Amygdala (tissue), 56 donors: ENCODE results near the gene TNFRSF17.
"Not testable (repeated sequence)": the region's sequence is repeated elsewhere in the genome, so short reads cannot be mapped to it uniquely, and the experiment has no call there.

Experiments used
- DNase-seq, 56 donors: peaks; one replicate each; lab custom pipeline; 2025; lab: John Stamatoyannopoulos, UW

The TNFRSF17 gene

GRCh38 chr16:11968577-11968976, 3.6 kb downstream of the TNFRSF17 start:
- DNase-seq = no peak

DNA sequence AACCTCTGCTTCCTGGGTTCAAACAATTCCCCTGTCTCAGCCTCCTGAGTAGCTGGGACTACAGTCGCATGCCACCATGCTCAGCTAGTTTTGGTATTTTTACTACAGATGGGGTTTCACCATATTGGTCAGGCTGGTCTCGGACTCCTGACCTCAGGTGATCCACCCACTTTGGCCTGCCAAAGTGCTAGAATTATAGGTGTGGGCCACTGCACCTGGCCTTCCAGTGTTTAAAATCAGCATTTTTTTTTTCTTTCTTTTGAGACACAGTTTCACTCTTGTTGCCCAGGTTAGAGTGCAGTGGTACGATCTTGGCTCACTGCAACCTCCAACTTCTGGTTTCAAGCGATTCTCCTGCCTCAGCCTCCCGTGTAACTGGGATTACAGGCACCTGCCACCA, 5.3 kb downstream of the TNFRSF17 start:
- DNase-seq = not testable (repeated sequence)

DNA sequence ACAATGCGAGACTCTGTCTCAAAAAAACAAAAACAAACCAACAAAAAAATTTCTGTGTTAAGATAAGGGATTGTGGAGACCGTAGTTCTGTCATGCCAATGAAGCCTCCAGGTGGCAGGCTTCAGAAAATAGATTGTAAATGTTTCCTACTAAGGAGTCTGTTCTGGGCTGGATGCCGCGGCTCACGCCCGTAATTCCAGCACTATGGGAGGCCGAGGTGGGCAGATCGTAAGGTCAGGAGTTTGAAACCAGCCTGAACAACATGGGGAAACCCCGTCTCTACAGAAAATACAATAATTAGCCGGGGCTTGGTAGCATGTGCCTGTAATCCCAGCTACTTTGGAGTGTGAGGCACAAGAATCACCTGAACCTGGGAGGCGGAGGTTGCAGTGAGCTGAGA, 7.1 kb downstream of the TNFRSF17 start:
- peak in 3 of 56 donors; percentile 2 to 9 (median 6) for DNase-seq

- no peak for DNase-seq
Measured at GRCh38 chr16:11973070-11973469, 8.1 kb downstream of the TNFRSF17 start.

DNA sequence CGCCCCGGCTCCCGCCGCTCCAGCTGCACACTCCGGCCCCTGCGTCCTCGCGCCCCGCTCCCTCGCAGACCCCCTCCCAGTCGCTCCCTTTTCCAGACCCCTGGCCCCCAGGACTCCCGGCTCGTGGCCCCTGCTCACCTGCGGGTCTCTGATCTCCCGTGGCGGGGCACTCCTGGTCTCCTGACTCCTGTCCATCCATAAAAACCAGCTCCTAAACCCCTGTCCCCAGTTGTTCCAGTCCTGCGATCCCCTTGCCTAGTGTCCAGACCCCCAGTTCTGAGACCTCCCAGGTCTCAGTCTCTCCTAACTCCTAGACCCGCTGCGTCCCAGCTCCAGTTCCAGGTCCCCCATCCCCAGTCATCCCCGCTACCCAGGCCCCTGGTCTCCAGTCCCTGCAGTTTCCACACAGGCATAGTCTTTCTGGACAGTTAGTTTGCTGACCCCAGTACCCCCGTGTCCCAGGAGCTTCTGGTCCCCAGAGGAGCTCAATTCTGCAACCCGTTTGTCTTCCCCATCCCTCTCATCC, 11.9 kb downstream of the TNFRSF17 start:
- peak in 7 of 56 donors; percentile 17 to 62 (median 37) for DNase-seq

GRCh38 chr16:11977376-11978041, 12.5 kb downstream of the TNFRSF17 start:
- peak in 6 of 56 donors; percentile 5 to 37 (median 13) for DNase-seq

GRCh38 chr16:11978080-11978479, 13.1 kb downstream of the TNFRSF17 start:
- no peak for DNase-seq

DNA sequence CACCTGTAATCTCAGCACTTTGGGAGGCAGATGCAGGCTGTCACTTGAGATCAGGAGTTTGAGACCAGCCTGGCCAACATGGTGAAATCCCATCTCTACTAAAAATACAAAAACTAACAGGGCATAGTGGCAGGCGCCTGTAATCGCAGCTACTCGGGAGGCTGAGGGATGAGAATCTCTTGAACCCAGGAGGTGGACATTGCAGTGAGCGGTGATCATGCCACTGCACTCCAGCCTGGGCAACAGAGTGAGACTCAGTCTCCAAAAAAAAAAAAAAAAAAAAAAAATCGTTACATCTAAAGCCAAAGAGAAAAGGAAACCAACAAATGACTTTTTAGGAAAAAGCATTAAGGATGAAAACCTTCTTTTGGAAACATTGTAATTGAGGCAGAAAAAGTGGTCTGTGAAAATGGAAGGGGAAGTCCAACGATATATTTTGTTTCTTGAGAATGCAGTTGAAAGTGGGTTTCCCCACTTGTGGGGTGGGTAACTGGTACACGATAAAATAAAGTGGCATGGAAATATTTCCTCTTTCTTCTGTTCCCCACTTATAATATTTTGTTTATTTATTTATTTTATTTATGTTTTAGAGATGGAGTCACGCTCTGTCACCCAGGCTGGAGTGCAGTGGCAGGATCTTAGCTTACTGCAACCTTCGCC, 14.1 kb downstream of the TNFRSF17 start:
- no peak for DNase-seq

DNA sequence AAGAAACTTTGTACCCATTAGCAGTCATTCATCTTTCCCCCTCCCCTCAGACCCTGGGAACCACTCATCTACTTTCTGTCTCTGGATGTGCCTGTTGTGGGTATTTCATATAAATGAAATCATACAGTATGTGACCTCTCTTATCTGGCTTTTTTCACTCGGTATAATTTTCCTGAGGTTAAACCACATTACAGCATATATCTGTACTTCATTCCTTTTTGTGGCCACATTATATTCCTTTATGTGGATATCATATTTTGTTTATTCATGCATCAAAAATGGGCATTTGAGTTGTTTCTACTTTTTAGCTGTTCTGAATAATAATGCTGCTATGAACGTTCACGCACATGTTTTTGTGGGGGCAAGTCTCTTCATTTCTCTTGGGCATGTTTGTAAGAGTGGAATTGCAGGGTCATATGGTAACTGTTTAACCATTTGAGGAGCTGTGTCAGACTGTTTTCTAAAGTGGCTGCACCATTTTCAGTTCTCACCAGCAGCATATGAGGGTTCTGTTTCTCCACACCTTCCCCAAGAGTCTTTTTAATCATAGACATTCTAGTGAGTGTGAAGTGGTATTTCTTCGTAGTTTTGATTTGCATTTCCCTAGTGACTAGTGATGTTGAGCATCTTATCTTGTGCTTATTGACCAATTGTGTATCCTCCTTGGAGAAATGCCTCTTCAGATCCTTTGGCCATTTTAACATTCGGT, 15.3 kb downstream of the TNFRSF17 start:
- DNase-seq = no peak

GRCh38 chr16:11985250-11985649, 20.2 kb downstream of the TNFRSF17 start:
- no peak for DNase-seq

GRCh38 chr16:11986521-11987057, 21.6 kb downstream of the TNFRSF17 start:
- no peak for DNase-seq

- DNase-seq = no peak
Measured at GRCh38 chr16:11988258-11988978, 23.4 kb downstream of the TNFRSF17 start.

- no peak for DNase-seq
Measured at GRCh38 chr16:11990702-11991390, 25.8 kb downstream of the TNFRSF17 start.

DNA sequence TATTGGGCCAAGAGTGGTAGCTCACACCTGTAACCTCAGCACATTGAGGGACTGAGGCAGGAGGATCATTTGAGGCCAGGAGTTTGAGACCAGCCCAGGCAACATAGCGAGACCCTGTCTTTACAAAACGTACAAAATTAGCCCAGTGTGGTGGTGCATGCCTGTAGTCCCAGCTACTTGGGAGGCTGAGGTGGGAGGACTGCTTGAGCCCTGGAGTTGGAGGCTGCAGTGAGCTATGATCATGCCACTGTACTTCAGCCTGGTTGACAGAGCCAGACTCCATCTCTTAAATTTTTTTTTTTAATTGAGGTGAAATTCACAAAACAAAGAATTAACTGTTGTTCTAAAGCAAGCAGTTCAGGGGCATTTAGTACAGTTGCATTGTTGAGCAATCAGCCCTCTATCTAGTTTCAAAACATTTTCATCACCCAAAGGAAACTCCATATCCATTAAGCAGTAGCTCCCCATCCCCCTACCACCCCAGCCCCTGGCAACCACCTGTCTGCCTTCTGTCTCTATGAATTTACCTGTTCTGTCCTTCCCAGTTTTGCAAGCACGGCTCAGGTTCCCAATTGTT, 27.1 kb downstream of the TNFRSF17 start:
- DNase-seq = no peak

GRCh38 chr16:11992586-11993524, 27.8 kb downstream of the TNFRSF17 start:
- no peak for DNase-seq

DNA sequence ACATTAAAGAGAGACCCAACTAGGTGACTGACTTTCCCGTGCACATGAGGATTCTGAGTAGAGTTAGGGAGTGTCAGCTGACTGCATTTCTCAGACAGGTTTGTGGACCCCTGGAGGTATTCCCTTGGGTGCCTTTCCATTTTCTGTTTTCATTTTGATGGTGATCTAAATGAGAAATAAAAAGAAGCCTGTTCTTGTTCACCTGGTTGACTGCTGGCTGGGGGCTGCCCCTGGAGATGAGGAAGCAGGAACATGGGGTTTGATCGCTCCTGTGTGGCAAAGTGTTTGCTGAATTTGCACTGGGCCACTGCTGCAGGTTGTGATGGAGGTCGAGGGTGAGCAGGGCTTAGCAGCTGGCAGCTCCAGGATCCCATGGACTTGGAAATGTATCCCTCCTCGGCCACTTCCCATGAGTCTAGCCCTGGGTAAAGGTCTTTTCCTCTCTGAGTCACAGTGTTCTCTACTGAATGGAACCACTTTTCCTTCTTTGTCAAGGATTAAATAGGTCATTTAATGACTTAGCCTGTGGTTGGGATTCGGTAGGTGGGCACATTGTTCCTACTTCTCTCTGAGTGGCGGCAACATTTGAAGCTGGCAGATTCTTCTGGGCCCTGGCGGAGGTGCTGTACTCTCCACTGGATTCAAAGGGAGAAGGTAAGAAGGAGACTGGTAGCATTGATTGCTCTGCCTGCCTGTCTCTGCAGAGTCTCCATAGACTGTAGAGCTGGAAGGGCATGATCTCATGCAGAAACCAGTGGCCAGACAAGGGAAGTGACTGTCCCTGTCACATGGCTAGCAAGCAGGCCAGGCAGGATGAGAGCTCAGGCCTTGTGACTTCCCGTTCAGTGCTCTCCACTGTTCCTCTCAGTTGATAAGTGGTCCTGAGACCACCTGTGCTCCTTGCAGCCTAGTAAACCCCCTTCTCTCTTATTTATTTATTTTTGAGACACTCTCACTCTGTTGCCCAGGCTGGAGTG, 29.4 kb downstream of the TNFRSF17 start:
- DNase-seq = peak in 44 of 56 donors; percentile 9 to 81 (median 44)
